H1 (cell line): ENCODE measurements around the gene OBSCN.

ENCODE experiments used
- CTCF ChIP-seq, 3 experiments: IDR thresholded peaks; 1 replicate in 2 of 3; 2 replicates in 1 of 3; pipeline versions ENCODE4 v1.5.1 to v1.6.1; 2011; ENCODE audit warnings: low read length in 3 of 3, mild to moderate bottlenecking in 3 of 3, inconsistent platforms in 2 of 3, low read depth in 1 of 3, moderate library complexity in 1 of 3; ENCODE audit not compliant: insufficient read depth in 1 of 3; ENCODE audit errors: control extremely low read depth in 1 of 3
- EGR1 ChIP-seq: IDR thresholded peaks from 2 replicates; pipeline ENCODE4 v1.6.1; 2011; ENCODE audit warnings: low read depth, low read length, borderline replicate concordance
- EP300 ChIP-seq, 2 experiments: IDR thresholded peaks; 1 replicate in 1 of 2; 2 replicates in 1 of 2; pipeline ENCODE4 v1.6.1; 2011 to 2012; ENCODE audit warnings: low read depth in 2 of 2, low read length in 2 of 2, mild to moderate bottlenecking in 2 of 2, borderline replicate concordance in 1 of 2, inconsistent platforms in 1 of 2, moderate library complexity in 1 of 2
- JUN ChIP-seq: IDR thresholded peaks from 2 replicates; pipeline ENCODE4 v1.6.1; 2011; ENCODE audit warnings: low read depth, mild to moderate bottlenecking, improper control_type of control experiment, low read length
- JUND ChIP-seq: IDR thresholded peaks from 2 replicates; pipeline ENCODE4 v1.6.1; 2011; ENCODE audit warnings: mild to moderate bottlenecking, improper control_type of control experiment, low read length
- KDM1A ChIP-seq: fragments of 200-600, 300-600 bp; sonication (generic); IDR thresholded peaks from 2 replicates; pipeline ENCODE4 v1.7.1; 2016; ENCODE audit warnings: mild to moderate bottlenecking, low read length, borderline replicate concordance
- SP1 ChIP-seq: IDR thresholded peaks from 2 replicates; pipeline ENCODE4 v1.6.1; 2011; ENCODE audit warnings: low read depth, low read length

DNA sequence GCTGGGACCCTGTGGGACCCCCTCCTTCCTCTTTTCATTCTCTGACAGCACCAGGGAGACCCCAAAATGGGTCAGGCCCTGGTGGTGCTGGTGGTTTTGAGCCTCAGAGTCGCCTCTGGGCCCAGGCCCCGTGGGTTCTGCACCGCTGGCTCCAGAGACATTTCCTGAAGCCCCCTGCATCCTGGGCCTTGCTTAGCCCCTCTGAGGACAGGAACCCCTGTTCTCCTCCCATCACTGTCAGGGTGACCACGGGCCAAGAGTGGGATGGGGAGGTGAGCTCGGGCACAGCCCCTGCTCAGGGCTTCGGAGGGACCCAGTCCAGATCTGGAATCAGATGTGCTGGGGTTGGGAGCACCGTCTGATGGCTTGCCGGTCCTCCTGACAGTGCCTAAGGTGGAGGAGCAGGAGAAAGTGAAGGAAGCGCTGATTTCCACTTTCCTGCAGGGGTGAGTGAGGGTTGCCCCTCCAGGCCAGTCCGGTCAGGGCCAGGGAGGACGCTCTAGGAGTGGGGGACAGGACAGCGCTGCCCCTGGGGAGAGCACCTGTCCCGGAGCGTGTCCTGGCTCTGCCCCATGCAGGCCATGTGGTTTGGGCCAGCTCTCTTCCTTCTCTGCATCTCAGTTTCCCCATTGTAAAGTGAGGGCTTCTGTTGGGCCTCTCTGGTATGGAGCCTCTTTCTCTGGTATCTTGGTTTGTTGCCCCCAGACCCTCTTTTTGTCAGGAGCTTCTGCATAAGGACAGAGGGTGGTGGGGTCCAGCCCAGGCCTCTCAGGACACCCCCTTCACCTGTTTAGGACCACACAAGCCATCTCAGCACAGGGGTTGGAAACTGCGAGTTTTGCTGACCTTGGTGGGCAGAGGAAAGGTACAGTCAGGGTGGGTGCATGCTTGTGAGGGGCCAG is 127.8 kb downstream of the OBSCN start:
- TF ChIP-seq JUN (no peak), CTCF (IDR thresholded peaks at IDR 0.05; ENCODE audit: control extremely low read depth in 1 of 3, insufficient read depth in 1 of 3, low read depth in 1 of 3, low read length in 3 of 3) (no peak), EP300 (IDR thresholded peaks at IDR 0.05; ENCODE audit: borderline replicate concordance in 1 of 2, low read depth in 2 of 2, low read length in 2 of 2) (no peak), SP1 (no peak), EGR1 (no peak), KDM1A (no peak), JUND (no peak)
